GM19455 (cell line): ENCODE results near the gene FAM50B.

ENCODE experiments used
- ATAC-seq: cut with Tn5 transposase; IDR thresholded peaks from one replicate; pipeline ENCODE4 v1.9.1; 2021; ENCODE audit not compliant: unreplicated experiment

Gene FAM50B

GRCh38 chr6:3819161-3820110 lies 29.7 kb upstream of the FAM50B start:
- ATAC-seq, result no peak

- no peak for ATAC-seq
These were observed 28.6 kb upstream of the FAM50B start for GRCh38 chr6:3820563-3820962.

GRCh38 chr6:3822747-3823445 lies 26.3 kb upstream of the FAM50B start:
- ATAC-seq, result no peak

- ATAC-seq, result no peak
These were observed 25.5 kb upstream of the FAM50B start for GRCh38 chr6:3823671-3824070.

GRCh38 chr6:3825331-3825831 lies 23.8 kb upstream of the FAM50B start:
- no peak for ATAC-seq

GRCh38 chr6:3825851-3826581 lies 23.2 kb upstream of the FAM50B start:
- no peak for ATAC-seq

- ATAC-seq, result no peak
These were observed 19.9 kb upstream of the FAM50B start for GRCh38 chr6:3829285-3829684.

GRCh38 chr6:3830806-3831205 lies 18.4 kb upstream of the FAM50B start:
- ATAC-seq, result no peak

GRCh38 chr6:3831761-3832530 lies 17.2 kb upstream of the FAM50B start:
- ATAC-seq, result no peak

- no peak for ATAC-seq
These were observed 14.0 kb upstream of the FAM50B start for GRCh38 chr6:3835055-3835731.

GRCh38 chr6:3835785-3836184 lies 13.4 kb upstream of the FAM50B start:
- no peak for ATAC-seq

GRCh38 chr6:3836566-3836965 lies 12.6 kb upstream of the FAM50B start:
- no peak for ATAC-seq

- ATAC-seq, result no peak
These were observed 11.4 kb upstream of the FAM50B start for GRCh38 chr6:3837781-3838180.

- ATAC-seq, result no peak
These were observed 9.9 kb upstream of the FAM50B start for GRCh38 chr6:3838992-3839867.

GRCh38 chr6:3841066-3841454 lies 8.1 kb upstream of the FAM50B start:
- no peak for ATAC-seq

GRCh38 chr6:3841711-3842565 lies 7.2 kb upstream of the FAM50B start:
- ATAC-seq, result no peak

GRCh38 chr6:3843379-3844096 lies 5.6 kb upstream of the FAM50B start:
- no peak for ATAC-seq

GRCh38 chr6:3844097-3844463 lies 5.1 kb upstream of the FAM50B start:
- ATAC-seq, result no peak
